Activated naive CD4-positive, alpha-beta T cell treated with anti-CD3 and anti-CD28 coated beads, Interleukin-2, amount 50 U/mL, for 72 hours (primary cell): Measurements from ENCODE around the gene NTN3. TPM values are rescaled to one million over a fixed set of nuclear protein-coding genes. Genes with fewer than 3 reads are reported as not detected.
A peak's percentile ranks its signal among the peaks of the same experiment; 100 is the strongest.
"Not testable (repeated sequence)": the region's sequence is repeated elsewhere in the genome, so short reads cannot be mapped to it uniquely, and the experiment has no call there.

Source experiments
- ATAC-seq, 2 donors: fragments of 150-1000 bp; cut with Tn5 transposase; 2 replicates each; pipeline ENCODE4 v1.10.0; 2021; ENCODE audit warnings: mild to moderate bottlenecking in 2 of 2, moderate library complexity in 2 of 2
- DNase-seq, 2 donors: peaks; one replicate each; pipeline ENCODE4 v3.0.0; 2021 to 2022; ENCODE audit warnings: low spot score in 2 of 2
- H3K27ac Mint-ChIP-seq, 2 donors: one replicate each; pipeline ENCODE4 v1.8.0; 2022; ENCODE audit warnings: mild to moderate bottlenecking in 2 of 2, mixed read lengths in 2 of 2
- H3K36me3 Mint-ChIP-seq, 2 donors: one replicate each; pipeline ENCODE4 v1.8.0; 2022; ENCODE audit warnings: mixed read lengths in 2 of 2
- H3K9me3 Mint-ChIP-seq, 2 donors: one replicate each; pipeline ENCODE4 v1.8.0; 2022; ENCODE audit warnings: mixed read lengths in 2 of 2
- total RNA-seq, 2 donors: library from RNA; stranded (reverse); gene quantifications; one replicate each; pipeline ENCODE4 v1.2.3, GENCODE V29; 2022

NTN3 gene
- total RNA-seq = not detected

GRCh38 chr16:2471016-2471652 lies at the start of gene NTN3:
Gene NTN3, plus strand, starts transcription at chr16:2471297. Its CDS starts 405 bp downstream, at chr16:2471702.
- Mint-ChIP-seq H3K9me3 (no peaks in the 10 kb centered on the region), H3K27ac (no peak within 1 kb of the TSS), H3K36me3 (peaks cover 0 to 6% of the 10 kb centered on the region in 2 donors)
- ATAC-seq (no peak), DNase-seq (no peak)

GRCh38 chr16:2422123-2422867 lies 48.8 kb upstream of the NTN3 start:
- H3K27ac Mint-ChIP-seq = no peak overlapping the region
- ATAC-seq = no peak
- H3K36me3 Mint-ChIP-seq = no peaks in the 10 kb centered on the region
- DNase-seq = no peak
- no peaks in the 10 kb centered on the region for H3K9me3 Mint-ChIP-seq

DNA sequence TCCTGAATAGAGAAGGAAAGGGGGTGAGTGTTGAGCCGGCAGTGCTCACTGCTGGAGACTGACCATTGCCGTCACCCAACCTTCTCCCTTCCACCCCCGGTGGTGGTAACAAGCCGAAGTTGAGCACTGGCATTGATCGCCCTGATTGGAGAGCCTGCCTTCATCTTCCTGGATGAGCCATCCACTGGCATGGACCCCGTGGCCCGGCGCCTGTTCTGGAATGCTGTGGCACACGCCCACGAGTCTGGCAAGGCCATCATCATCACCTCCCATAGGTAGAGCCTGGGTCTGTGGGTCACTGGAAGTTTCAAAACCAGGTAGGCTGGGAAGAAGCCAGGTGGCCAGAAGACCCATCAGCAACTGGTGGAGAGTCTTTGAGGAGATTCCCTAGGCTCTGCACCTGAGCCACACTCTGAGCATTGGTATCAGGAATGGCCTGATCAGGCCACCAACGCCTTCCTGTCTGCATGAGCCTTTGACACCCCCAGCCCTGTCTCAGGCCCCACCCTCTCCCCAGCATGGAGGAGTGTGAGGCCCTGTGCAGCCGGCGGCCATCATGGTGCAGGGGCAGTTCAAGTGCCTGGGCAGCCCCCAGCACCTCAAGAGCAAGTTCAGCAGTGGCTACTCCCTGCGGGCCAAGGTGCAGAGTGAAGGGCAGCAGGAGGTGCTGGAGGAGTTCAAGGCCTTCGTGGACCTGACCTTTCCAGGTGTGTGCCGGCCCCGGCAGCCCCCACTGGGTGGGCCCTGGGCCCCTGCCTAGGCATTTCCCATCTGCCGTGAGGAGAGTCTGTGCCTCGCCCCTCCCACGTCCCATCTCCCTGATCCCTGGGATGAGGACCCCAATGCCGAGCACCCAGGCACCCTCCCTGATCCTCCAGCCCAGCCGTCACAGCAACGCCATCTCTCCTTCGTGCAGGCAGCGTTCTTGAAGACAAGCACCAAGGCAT lies 46.8 kb upstream of the NTN3 start:
- ATAC-seq = no peak
- H3K9me3 Mint-ChIP-seq = no peaks in the 10 kb centered on the region
- no peaks in the 10 kb centered on the region for H3K36me3 Mint-ChIP-seq
- no peak for DNase-seq
- peak overlapping the region in 1 of 2 donors; percentile 27 for H3K27ac Mint-ChIP-seq

- Mint-ChIP-seq H3K9me3 (no peaks in the 10 kb centered on the region), H3K36me3 (peaks cover 4% of the 10 kb centered on the region in 2 donors)
- no peak for ATAC-seq
Observed at GRCh38 chr16:2425008-2425518, 46.0 kb upstream of the NTN3 start.

DNA sequence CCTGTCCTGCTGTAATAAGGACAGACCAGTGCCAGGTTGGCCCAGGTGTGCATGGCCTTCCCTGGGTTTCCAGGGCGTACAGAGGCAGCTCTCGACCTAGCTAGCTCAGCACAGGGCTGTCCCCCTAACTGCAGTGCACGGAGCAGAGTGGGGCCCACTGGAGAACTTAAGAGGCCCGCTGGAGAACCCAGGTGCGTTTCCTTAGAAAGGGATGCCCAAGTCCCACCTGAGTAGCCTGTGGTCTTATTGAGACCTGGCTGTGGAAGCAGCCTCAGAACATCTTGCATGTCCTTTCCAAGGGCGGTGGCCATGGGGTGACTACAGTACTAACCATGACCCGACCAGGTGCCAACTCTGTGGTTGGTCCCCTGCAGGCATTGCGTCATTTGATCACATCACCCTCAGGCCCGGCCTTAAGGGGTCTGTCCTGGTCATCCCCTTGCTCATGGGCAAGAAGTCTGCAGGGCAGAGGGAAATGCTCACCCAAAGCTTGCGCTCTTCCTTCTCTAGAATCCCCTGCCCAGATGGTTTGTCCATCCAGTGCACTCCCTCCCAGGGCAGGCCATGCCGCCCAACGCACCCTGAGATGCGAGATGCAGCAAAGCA lies 45.2 kb upstream of the NTN3 start:
- DNase-seq = no peak
- Mint-ChIP-seq H3K9me3 (no peaks in the 10 kb centered on the region), H3K27ac (no peak overlapping the region), H3K36me3 (peaks cover 13% of the 10 kb centered on the region in 2 donors)
- no peak for ATAC-seq

More at GRCh38 chr16:2425008-2425518, 46.0 kb upstream of the NTN3 start:
- no peak for DNase-seq
- H3K27ac Mint-ChIP-seq = peak overlapping the region in 1 of 2 donors; percentile 27

DNA sequence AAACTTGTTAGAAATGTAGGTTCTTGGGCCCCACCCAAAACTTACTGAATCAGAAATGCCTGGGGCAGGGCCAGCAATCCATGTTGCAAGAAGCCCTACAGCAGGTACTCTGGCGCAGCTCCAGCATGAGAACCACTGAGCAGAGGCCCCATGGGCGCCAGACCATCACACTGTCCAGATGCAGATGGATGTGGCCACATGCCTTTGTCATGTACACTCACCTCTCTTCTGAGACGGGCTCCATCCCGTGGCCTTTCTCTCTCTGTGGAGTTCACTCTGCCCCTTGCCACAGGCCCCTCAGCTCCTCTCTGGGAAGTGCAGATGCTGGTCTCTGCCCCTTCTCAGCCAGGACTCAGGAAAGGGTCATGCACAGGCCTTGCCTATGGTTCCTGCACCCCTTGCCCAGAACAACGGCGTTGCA lies 44.1 kb upstream of the NTN3 start:
- DNase-seq = no peak
- H3K9me3 Mint-ChIP-seq = no peaks in the 10 kb centered on the region
- peak overlapping the region; percentile 30 to 82 for H3K27ac Mint-ChIP-seq
- H3K36me3 Mint-ChIP-seq = peaks cover 14% of the 10 kb centered on the region in 2 donors
- ATAC-seq = no peak

DNA sequence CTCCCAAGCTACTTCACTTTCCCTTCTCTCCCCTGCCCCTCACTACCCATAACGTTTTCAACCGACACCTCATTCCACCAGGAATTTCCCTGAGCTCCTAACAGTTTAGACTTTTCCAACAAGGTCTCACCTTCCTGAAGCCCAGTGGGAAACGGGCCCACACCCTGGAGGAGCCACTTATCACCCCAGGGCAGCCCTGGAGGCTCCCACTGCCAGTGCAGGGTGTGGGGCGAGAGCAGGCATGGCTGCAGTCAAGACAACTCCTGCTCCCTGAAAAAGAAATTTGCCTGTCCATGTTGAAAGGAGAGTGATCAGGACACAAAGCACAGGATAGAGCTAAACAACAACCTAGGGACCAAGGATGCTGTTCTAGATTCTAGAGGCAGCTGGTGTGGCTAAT lies 43.6 kb upstream of the NTN3 start:
- Mint-ChIP-seq H3K36me3 (peaks cover 16% of the 10 kb centered on the region in 2 donors), H3K27ac (peak overlapping the region; percentile 72 to 82), H3K9me3 (no peaks in the 10 kb centered on the region)
- no peak for DNase-seq
- no peak for ATAC-seq

DNA sequence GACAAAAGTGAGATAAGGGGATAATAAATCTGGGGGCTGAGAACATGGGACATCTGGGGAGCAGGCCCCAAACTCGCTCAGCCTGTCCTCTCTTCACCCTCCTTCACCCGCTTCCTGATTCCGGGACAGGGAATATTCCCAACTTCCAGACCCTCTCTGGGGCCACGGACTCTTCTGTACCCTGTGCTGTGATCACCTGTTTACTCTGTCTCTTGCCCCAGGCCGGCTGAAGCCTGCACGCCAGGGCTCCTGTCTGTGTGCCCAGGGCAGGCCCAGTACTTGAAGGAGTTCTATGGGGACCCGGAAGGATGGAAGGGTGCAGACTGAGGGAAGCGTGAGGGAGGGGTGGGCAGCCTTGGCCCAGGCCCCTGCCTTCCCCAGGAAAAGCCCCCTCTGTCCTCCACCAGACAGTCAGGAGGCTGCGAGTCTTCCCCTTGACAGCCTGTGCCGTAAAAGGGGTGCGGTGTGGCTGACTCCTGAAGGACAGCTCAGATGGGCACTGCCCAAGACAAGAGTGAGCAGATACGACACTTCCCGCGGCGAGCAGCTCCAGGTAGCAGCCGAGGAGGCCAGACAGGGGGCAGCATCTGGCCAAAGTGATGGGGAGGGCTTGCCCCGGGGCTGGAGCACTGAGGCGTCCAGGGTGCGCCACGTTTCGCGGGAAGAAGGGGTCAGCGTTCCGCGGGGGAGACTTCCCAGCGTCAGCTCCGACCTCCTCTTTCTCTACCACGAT lies 42.9 kb upstream of the NTN3 start:
- DNase-seq = peak in 1 of 2 donors; percentile 39
- Mint-ChIP-seq H3K36me3 (peaks cover 23% of the 10 kb centered on the region in 2 donors), H3K9me3 (no peaks in the 10 kb centered on the region), H3K27ac (peak overlapping the region; percentile 82 to 95)
- peak in 1 of 2 donors; percentile 25 for ATAC-seq

DNA sequence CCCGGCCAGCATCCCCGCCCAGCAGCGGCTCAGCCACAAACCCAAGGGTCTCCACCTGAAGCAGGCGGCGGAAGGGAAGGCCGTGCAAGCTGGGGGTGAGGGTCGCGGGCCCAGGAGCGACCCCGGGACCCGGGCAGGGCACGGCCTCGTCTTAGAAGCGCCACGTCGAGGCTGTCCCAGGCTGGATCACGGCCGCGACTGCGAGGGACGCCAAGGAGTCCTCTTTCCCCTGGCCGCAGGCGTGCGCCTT lies 42.4 kb upstream of the NTN3 start:
- no peaks in the 10 kb centered on the region for H3K9me3 Mint-ChIP-seq
- peak in 1 of 2 donors; percentile 0 for ATAC-seq
- peak overlapping the region in 1 of 2 donors; percentile 82 for H3K27ac Mint-ChIP-seq
- H3K36me3 Mint-ChIP-seq = peaks cover 24 to 28% of the 10 kb centered on the region in 2 donors
- DNase-seq = peak in 1 of 2 donors; percentile 64

- H3K27ac Mint-ChIP-seq = peak within 1 kb of the TSS; percentile 87 to 97
- H3K36me3 Mint-ChIP-seq = peaks cover 24 to 30% of the 10 kb centered on the region in 2 donors
- H3K9me3 Mint-ChIP-seq = no peaks in the 10 kb centered on the region
- ATAC-seq (peak; percentile 94 to 97), DNase-seq (peak; percentile 95 to 98)
Observed at GRCh38 chr16:2429034-2429770, 41.9 kb upstream of the NTN3 start, which contains the start of gene CCNF. Gene CCNF, plus strand, starts transcription at chr16:2429447. Its CDS starts 35 bp downstream, at chr16:2429482.

GRCh38 chr16:2429771-2430663 lies 41.1 kb upstream of the NTN3 start:
- Mint-ChIP-seq H3K36me3 (peaks cover 24 to 30% of the 10 kb centered on the region in 2 donors), H3K9me3 (no peaks in the 10 kb centered on the region), H3K27ac (peak overlapping the region; percentile 87 to 97)
- no peak for ATAC-seq
- DNase-seq = peak in 1 of 2 donors; percentile 47

- no peaks in the 10 kb centered on the region for H3K9me3 Mint-ChIP-seq
- DNase-seq (peak in 1 of 2 donors; percentile 43), ATAC-seq (no peak)
- peaks cover 29 to 43% of the 10 kb centered on the region in 2 donors for H3K36me3 Mint-ChIP-seq
- no peak overlapping the region for H3K27ac Mint-ChIP-seq
Observed at GRCh38 chr16:2432286-2432685, 38.8 kb upstream of the NTN3 start.

DNA sequence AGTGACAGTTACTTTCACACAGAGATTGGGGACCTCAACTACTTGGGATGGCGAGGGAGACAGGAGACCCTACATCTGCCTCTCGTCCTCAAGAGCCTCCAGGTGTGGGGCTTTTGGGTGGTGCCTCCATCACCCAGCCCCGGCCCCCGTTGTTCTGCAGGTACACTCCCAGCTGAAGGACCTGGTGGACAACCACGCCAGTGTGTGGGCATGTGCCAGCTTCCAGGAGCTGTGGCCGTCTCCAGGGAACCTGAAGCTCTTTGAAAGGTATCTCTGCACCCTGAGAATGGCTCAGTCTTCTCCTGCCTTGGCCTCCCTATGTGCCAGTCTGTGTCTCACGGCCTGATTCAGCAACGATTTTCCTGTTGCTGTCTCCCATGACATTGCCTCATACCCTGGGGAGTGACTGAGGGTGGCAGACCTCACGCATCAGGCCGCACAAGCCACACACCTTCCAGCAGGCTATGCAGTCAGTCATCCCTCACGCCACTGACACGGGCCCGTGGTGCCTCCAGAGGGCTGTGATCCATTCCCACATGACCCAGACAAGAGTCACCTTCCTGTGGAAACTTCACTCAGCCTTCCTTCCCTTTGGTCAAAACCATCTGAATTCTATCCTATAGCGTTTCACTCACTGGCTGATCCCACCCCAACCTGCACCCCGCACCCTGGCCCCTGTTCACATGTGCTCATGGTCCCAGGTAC lies 38.1 kb upstream of the NTN3 start:
- DNase-seq (peak in 1 of 2 donors; percentile 44), ATAC-seq (no peak)
- no peaks in the 10 kb centered on the region for H3K9me3 Mint-ChIP-seq
- H3K27ac Mint-ChIP-seq = peak overlapping the region; percentile 12 to 44
- H3K36me3 Mint-ChIP-seq = peaks cover 31 to 50% of the 10 kb centered on the region in 2 donors

- not testable (repeated sequence) for H3K27ac Mint-ChIP-seq, ATAC-seq, H3K9me3 Mint-ChIP-seq, DNase-seq
- H3K36me3 Mint-ChIP-seq = peaks cover 37 to 60% of the 10 kb centered on the region in 2 donors
Observed at GRCh38 chr16:2435236-2435635, 35.9 kb upstream of the NTN3 start.
